OCI-LY1 (cell line): ENCODE data around the gene NFIA.

ENCODE experiments used
- H2AFZ ChIP-seq: fragments of 200-600 bp; sonication (generic), shearing (Covaris generic); 2 replicates; pipeline ENCODE4 v1.6.0; 2014; ENCODE audit warnings: antibody characterized with exemption, mild to moderate bottlenecking, low read length
- H3F3A ChIP-seq: fragments of 200-600 bp; sonication (generic), shearing (Covaris generic); 2 replicates; pipeline ENCODE4 v1.6.0; 2014; ENCODE audit warnings: mild to moderate bottlenecking, antibody characterized with exemption, low read length, moderate library complexity; ENCODE audit not compliant: insufficient read depth
- H3K27ac ChIP-seq: fragments of 200-600 bp; sonication (generic); 2 replicates; pipeline ENCODE4 v1.5.1; 2014; ENCODE audit warnings: low read length, mixed run types, mild to moderate bottlenecking, low read depth; ENCODE audit not compliant: poor library complexity, severe bottlenecking
- H3K27me3 ChIP-seq: fragments of 200-600 bp; sonication (generic); 2 replicates; pipeline ENCODE4 v1.6.0; 2014; ENCODE audit warnings: antibody characterized with exemption, mild to moderate bottlenecking, low read length, moderate library complexity; ENCODE audit not compliant: insufficient read depth
- H3K36me3 ChIP-seq: fragments of 200-600 bp; sonication (generic); 2 replicates; pipeline ENCODE4 v1.6.1; 2014; ENCODE audit warnings: mild to moderate bottlenecking, antibody characterized with exemption, low read length, moderate library complexity, mixed read lengths; ENCODE audit not compliant: insufficient read depth
- H3K4me1 ChIP-seq: fragments of 200-600 bp; sonication (generic); 2 replicates; pipeline ENCODE4 v1.5.1; 2014; ENCODE audit warnings: mild to moderate bottlenecking, low read length, moderate library complexity; ENCODE audit not compliant: insufficient read depth, severe bottlenecking
- H3K4me2 ChIP-seq: fragments of 200-600 bp; sonication (generic), shearing (Covaris generic); 2 replicates; pipeline ENCODE4 v1.6.1; 2014; ENCODE audit warnings: low read length
- H3K4me3 ChIP-seq: fragments of 200-600 bp; sonication (generic); 2 replicates; pipeline ENCODE4 v1.5.1; 2014; ENCODE audit warnings: low read length, low read depth, mild to moderate bottlenecking, mixed read lengths; ENCODE audit not compliant: poor library complexity, severe bottlenecking
- H3K79me2 ChIP-seq: fragments of 200-600 bp; shearing (Covaris generic); 2 replicates; pipeline ENCODE4 v1.6.1; 2016; ENCODE audit warnings: mixed run types, low read length, mixed read lengths; ENCODE audit not compliant: insufficient read depth
- H3K9ac ChIP-seq: fragments of 200-600 bp; sonication (generic), shearing (Covaris generic); 2 replicates; pipeline ENCODE4 v1.6.1; 2014; ENCODE audit warnings: mild to moderate bottlenecking, low read length, mixed read lengths
- H3K9me2 ChIP-seq: fragments of 200-600 bp; sonication (generic), shearing (Covaris generic); 2 replicates; pipeline ENCODE4 v1.6.1; 2014; ENCODE audit warnings: low read depth, mild to moderate bottlenecking, low read length, mixed read lengths
- H3K9me3 ChIP-seq: fragments of 200-600 bp; shearing (Covaris generic); 2 replicates; pipeline ENCODE4 v1.6.1; 2014; ENCODE audit warnings: low read length, mixed read lengths
- H4K20me1 ChIP-seq: fragments of 200-600 bp; sonication (generic), shearing (Covaris generic); 2 replicates; pipeline ENCODE4 v1.6.0; 2016; ENCODE audit warnings: mild to moderate bottlenecking, low read length; ENCODE audit not compliant: insufficient read depth
- CTCF ChIP-seq: fragments of 200-600 bp; sonication (generic), shearing (Covaris generic); IDR thresholded peaks from 2 replicates; pipeline ENCODE4 v1.5.1; 2017; ENCODE audit warnings: mild to moderate bottlenecking, antibody characterized with exemption, low read length, moderate library complexity, mixed read lengths
- EZH2 ChIP-seq: fragments of 200-600 bp; sonication (generic), shearing (Covaris generic); IDR thresholded peaks from 2 replicates; pipeline ENCODE4 v1.8.0; 2017; ENCODE audit warnings: borderline replicate concordance, mixed run types, mild to moderate bottlenecking, antibody characterized with exemption, low read length, moderate library complexity, mixed read lengths

NFIA gene

GRCh38 chr1:61290525-61290924 lies 208.2 kb downstream of the NFIA start:
- H3K79me2 ChIP-seq = no peaks in the 10 kb centered on the region
- no peaks in the 10 kb centered on the region for H3K9me3 ChIP-seq
- no peaks in the 10 kb centered on the region for H3K9me2 ChIP-seq
- H2AFZ ChIP-seq = no peak overlapping the region
- TF ChIP-seq CTCF = no peak
- no peak for TF ChIP-seq EZH2
- H3K4me3 ChIP-seq = no peak overlapping the region
- no peaks in the 10 kb centered on the region for H3K4me1 ChIP-seq
- no peaks in the 10 kb centered on the region for H3K27me3 ChIP-seq
- no peak overlapping the region for H3K27ac ChIP-seq
- H4K20me1 ChIP-seq = no peaks in the 10 kb centered on the region
- H3K4me2 ChIP-seq = no peak overlapping the region
- no peaks in the 10 kb centered on the region for H3K36me3 ChIP-seq
- no peak overlapping the region for H3K9ac ChIP-seq
- H3F3A ChIP-seq = no peaks in the 10 kb centered on the region

GRCh38 chr1:61293197-61293596 lies 210.8 kb downstream of the NFIA start:
- H4K20me1 ChIP-seq = no peaks in the 10 kb centered on the region
- no peak overlapping the region for H2AFZ ChIP-seq
- no peaks in the 10 kb centered on the region for H3K79me2 ChIP-seq
- peaks cover 5% of the 10 kb centered on the region; the same call in 1 of the 2 replicates for H3K9me3 ChIP-seq
- 0 out of 2 replicates have a peak, but pooled peaks cover 8% of the 10 kb centered on the region for H3K36me3 ChIP-seq
- H3F3A ChIP-seq = no peaks in the 10 kb centered on the region
- no peaks in the 10 kb centered on the region for H3K4me1 ChIP-seq
- no peak for TF ChIP-seq CTCF
- no peak for TF ChIP-seq EZH2
- H3K4me2 ChIP-seq = no peak overlapping the region
- no peak overlapping the region for H3K27ac ChIP-seq
- H3K4me3 ChIP-seq = no peak overlapping the region
- H3K9ac ChIP-seq = no peak overlapping the region
- H3K27me3 ChIP-seq = no peaks in the 10 kb centered on the region
- H3K9me2 ChIP-seq = no peaks in the 10 kb centered on the region

GRCh38 chr1:61293986-61294504 lies 211.7 kb downstream of the NFIA start:
- Histone ChIP-seq H4K20me1 (no peaks in the 10 kb centered on the region), H3K4me3 (no peak overlapping the region), H3K27ac (no peak overlapping the region), H3K4me2 (no peak overlapping the region), H3K9ac (no peak overlapping the region), H3F3A (no peaks in the 10 kb centered on the region), H3K9me2 (no peaks in the 10 kb centered on the region), H3K9me3 (peaks cover 5% of the 10 kb centered on the region; the same call in 1 of the 2 replicates), H3K4me1 (no peaks in the 10 kb centered on the region), H3K79me2 (no peaks in the 10 kb centered on the region), H3K27me3 (no peaks in the 10 kb centered on the region), H3K36me3 (0 out of 2 replicates have a peak, but pooled peaks cover 8% of the 10 kb centered on the region), H2AFZ (no peak overlapping the region)
- TF ChIP-seq CTCF (no peak), EZH2 (no peak)
